Neutrophil (primary cell): ENCODE results near the gene TUBA8.
"Not testable (repeated sequence)": the region's sequence is repeated elsewhere in the genome, so short reads cannot be mapped to it uniquely, and the experiment has no call there.

ENCODE experiments used
- H3K27ac ChIP-seq: fragments of 200-600 bp; sonication (generic); 2 replicates; pipeline ENCODE4 v1.5.1; 2016; ENCODE audit warnings: mild to moderate bottlenecking, moderate library complexity
- H3K27me3 ChIP-seq: fragments of 200-600 bp; sonication (generic); 2 replicates; pipeline ENCODE4 v1.6.0; 2016; ENCODE audit warnings: mild to moderate bottlenecking
- H3K36me3 ChIP-seq: fragments of 200-600 bp; sonication (generic); 2 replicates; pipeline ENCODE4 v1.5.1; 2017
- H3K4me1 ChIP-seq, 2 experiments: fragments of 200-600 bp in 1 of 2; sonication (generic) in 1 of 2; 1 replicate in 1 of 2; 2 replicates in 1 of 2; pipeline versions ENCODE4 v1.5.1 to v1.6.1; 2013 to 2016; ENCODE audit warnings: low read depth in 1 of 2, low read length in 1 of 2, mild to moderate bottlenecking in 1 of 2, moderate library complexity in 1 of 2; ENCODE audit not compliant: control insufficient read depth in 1 of 2, insufficient read depth in 1 of 2
- H3K4me3 ChIP-seq, 2 experiments: fragments of 200-600 bp in 1 of 2; sonication (generic) in 1 of 2; 1 replicate in 1 of 2; 2 replicates in 1 of 2; pipeline ENCODE4 v1.5.1; 2013 to 2016; ENCODE audit warnings: low read depth in 1 of 2, low read length in 1 of 2, mild to moderate bottlenecking in 1 of 2, moderate library complexity in 1 of 2
- H3K9me3 ChIP-seq: fragments of 200-600 bp; sonication (generic); 2 replicates; pipeline ENCODE4 v1.5.1; 2016
- CTCF ChIP-seq: fragments of 200-600 bp; sonication (generic); IDR thresholded peaks from 2 replicates; pipeline ENCODE4 v1.5.1; 2016; ENCODE audit warnings: antibody characterized with exemption

TUBA8 gene

DNA sequence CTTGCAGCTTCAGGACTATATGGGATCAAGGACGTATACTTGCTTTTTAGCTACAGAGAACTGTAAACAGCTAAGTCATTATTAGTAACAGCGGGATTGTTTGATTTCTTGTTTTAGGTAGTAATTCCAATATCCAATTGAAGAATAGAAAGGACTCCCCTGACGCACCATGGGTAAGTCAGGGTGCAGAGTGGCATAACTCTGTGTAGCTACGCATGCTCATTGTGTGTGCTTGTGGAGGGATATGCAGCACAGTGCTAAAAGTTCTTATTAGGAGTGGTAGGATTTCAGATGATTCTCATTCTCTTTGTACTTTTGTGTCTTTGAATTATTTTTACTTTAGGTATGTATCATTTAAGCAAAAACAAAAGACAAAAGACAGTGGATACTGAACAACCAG is 40.6 kb upstream of the TUBA8 start:
- no peak overlapping the region for H3K27ac ChIP-seq
- peaks cover 64% of the 10 kb centered on the region for H3K27me3 ChIP-seq
- no peak overlapping the region for H3K4me3 ChIP-seq
- TF ChIP-seq CTCF, result no peak
- H3K9me3 ChIP-seq, result no peaks in the 10 kb centered on the region
- no peaks in the 10 kb centered on the region for H3K36me3 ChIP-seq
- H3K4me1 ChIP-seq, result peaks cover 0 to 11% of the 10 kb centered on the region in 2 experiments

GRCh38 chr22:18070556-18071306 is 39.9 kb upstream of the TUBA8 start:
- Histone ChIP-seq H3K36me3 (no peaks in the 10 kb centered on the region), H3K27ac (no peak overlapping the region), H3K9me3 (no peaks in the 10 kb centered on the region), H3K27me3 (peaks cover 57% of the 10 kb centered on the region), H3K4me3 (no peak overlapping the region), H3K4me1 (peaks cover 0 to 9% of the 10 kb centered on the region in 2 experiments)
- no peak for TF ChIP-seq CTCF

DNA sequence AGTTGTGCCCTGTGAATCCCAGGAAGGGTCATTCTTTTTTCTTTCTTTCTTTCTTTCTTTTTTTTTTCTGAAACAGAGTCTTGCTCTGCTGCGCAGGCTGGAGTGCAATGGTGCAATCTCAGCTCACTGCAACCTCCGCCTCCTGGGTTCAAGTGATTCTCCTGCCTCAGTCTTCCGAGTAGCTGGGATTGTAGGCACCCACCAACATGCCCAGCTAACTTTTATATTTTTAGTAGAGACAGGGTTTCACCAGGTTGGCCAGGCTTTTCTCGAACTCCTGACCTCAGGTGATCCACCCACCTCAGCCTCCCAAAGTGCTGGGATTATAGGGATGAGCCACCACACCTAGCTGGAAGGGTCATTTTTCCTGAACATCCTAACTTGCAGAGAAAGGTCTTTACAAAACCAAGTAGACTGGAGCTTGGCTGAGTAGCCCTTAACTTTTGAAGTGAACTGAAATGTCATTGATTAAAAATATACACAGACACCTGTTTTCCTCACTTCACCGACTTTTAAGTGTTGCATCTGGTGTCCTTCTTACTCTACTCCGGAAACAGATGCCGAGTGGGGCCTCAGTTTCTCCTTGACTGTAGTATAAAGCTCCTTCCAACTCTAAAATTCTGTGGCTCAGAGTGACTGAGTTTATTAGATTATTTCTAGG is 39.2 kb upstream of the TUBA8 start:
- peaks cover 50% of the 10 kb centered on the region for H3K27me3 ChIP-seq
- not testable (repeated sequence) for H3K9me3 ChIP-seq, H3K36me3 ChIP-seq, H3K4me3 ChIP-seq, H3K27ac ChIP-seq, H3K4me1 ChIP-seq

- H3K4me1 ChIP-seq, result peaks cover 3 to 7% of the 10 kb centered on the region in 2 experiments
- no peak overlapping the region for H3K4me3 ChIP-seq
Observed at GRCh38 chr22:18071968-18072310, 38.7 kb upstream of the TUBA8 start.

DNA sequence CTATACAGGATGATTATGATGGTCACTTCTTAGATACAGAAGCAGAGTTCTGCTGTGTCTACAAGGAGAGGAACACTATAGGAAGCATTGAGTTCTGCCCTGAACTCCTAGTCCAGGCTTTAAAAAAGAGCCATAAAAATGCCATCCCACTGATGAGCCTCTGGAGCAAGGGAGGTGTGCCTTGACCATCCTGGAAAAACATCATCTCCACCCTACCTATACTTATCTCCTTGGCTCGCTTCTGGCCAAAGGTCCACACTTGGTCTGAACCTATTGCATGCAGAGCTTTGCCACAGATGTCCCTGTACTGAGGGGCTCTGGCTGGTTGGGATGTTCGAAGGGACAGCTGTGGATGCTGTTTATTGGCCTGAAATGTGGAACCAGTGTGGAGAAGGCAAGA is 37.1 kb upstream of the TUBA8 start:
- Histone ChIP-seq H3K36me3 (no peaks in the 10 kb centered on the region), H3K27me3 (peaks cover 29% of the 10 kb centered on the region), H3K27ac (no peak overlapping the region), H3K4me1 (peaks cover 13 to 19% of the 10 kb centered on the region in 2 experiments), H3K9me3 (no peaks in the 10 kb centered on the region), H3K4me3 (no peak overlapping the region)
- TF ChIP-seq CTCF, result no peak

More at GRCh38 chr22:18071968-18072310, 38.7 kb upstream of the TUBA8 start:
- Histone ChIP-seq H3K9me3 (no peaks in the 10 kb centered on the region), H3K36me3 (no peaks in the 10 kb centered on the region), H3K27ac (no peak overlapping the region), H3K27me3 (peaks cover 45% of the 10 kb centered on the region)
- no peak for TF ChIP-seq CTCF

DNA sequence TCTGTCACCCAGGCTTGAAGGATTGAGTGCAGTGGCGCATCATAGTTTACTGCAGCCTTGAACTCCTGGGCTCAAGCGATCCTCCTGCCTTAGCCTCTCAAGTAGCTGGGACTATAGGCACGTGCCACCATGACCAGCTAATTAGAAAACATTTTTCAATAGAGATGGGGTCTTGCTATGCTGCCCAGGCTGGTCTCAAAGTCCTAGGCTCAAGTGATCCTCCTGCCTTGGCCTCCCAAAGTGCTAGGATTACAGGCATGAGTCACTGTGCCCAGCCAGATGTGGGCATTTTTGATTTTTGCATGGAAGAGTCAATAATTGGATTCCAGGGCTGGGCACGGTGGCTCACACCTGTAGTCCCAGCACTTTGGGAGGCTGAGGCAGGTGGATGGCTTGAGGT is 36.7 kb upstream of the TUBA8 start:
- Histone ChIP-seq H3K27me3 (peaks cover 25% of the 10 kb centered on the region), H3K4me1 (peaks cover 17 to 23% of the 10 kb centered on the region in 2 experiments)

More for the DNA sequence above, 36.7 kb upstream of the TUBA8 start:
- not testable (repeated sequence) for H3K9me3 ChIP-seq, H3K36me3 ChIP-seq, H3K4me3 ChIP-seq, H3K27ac ChIP-seq
